Smooth muscle cell (in vitro differentiated cells): ENCODE measurements around the gene HS3ST1. TPM values are rescaled to one million over a fixed set of nuclear protein-coding genes. Genes with fewer than 3 reads are reported as not detected.

Experiments
- DNase-seq: peaks from one replicate; lab custom pipeline; 2025; ENCODE audit not compliant: unreplicated experiment; lab: John Stamatoyannopoulos, UW
- H2AFZ ChIP-seq: fragments of 200-600 bp; sonication (generic); 2 replicates; pipeline ENCODE4 v1.6.0; 2016; ENCODE audit warnings: antibody characterized with exemption, low read depth, mild to moderate bottlenecking
- H3F3A ChIP-seq: fragments of 200-600 bp; sonication (generic); 2 replicates; pipeline ENCODE4 v1.6.0; 2017; ENCODE audit warnings: antibody characterized with exemption, low read depth
- H3K27ac ChIP-seq: fragments of 200-600 bp; sonication (generic); 2 replicates; pipeline ENCODE4 v1.5.1; 2016; ENCODE audit warnings: low read depth, mild to moderate bottlenecking
- H3K27me3 ChIP-seq: fragments of 200-600 bp; sonication (generic); 2 replicates; pipeline ENCODE4 v1.6.1; 2016; ENCODE audit warnings: low read depth, mild to moderate bottlenecking
- H3K36me3 ChIP-seq: fragments of 200-600 bp; sonication (generic); 2 replicates; pipeline ENCODE4 v1.5.1; 2016; ENCODE audit warnings: low read depth
- H3K4me1 ChIP-seq: fragments of 200-600 bp; sonication (generic); 2 replicates; pipeline ENCODE4 v1.5.1; 2016; ENCODE audit warnings: low read depth
- H3K4me2 ChIP-seq: fragments of 200-600 bp; sonication (generic); 2 replicates; pipeline ENCODE4 v1.6.0; 2016; ENCODE audit warnings: mild to moderate bottlenecking
- H3K4me3 ChIP-seq: fragments of 200-600 bp; sonication (generic); 2 replicates; pipeline ENCODE4 v1.5.1; 2016; ENCODE audit warnings: mild to moderate bottlenecking
- H3K79me2 ChIP-seq: fragments of 200-600 bp; sonication (generic); 2 replicates; pipeline ENCODE4 v1.6.0; 2016; ENCODE audit warnings: low read depth, mild to moderate bottlenecking
- H3K9ac ChIP-seq: fragments of 200-600 bp; sonication (generic); 2 replicates; pipeline ENCODE4 v1.6.0; 2016; ENCODE audit warnings: low read depth
- H3K9me3 ChIP-seq: fragments of 200-600 bp; sonication (generic); replicated peaks from 2 replicates; pipeline ENCODE4 v1.5.1; 2016; ENCODE audit warnings: low read depth
- H4K20me1 ChIP-seq: fragments of 200-600 bp; sonication (generic); 2 replicates; pipeline ENCODE4 v1.6.0; 2016; ENCODE audit warnings: low read depth
- WGBS: methylation state at CpG from one replicate; pipeline ENCODE4 v1.1.7; 2016; ENCODE audit warnings: low lambda C conversion rate; 5-methylcytosine and 5-hydroxymethylcytosine counted together
- polyA plus RNA-seq: library from polyadenylated mRNA; unstranded; fragments of >200 nt; fragmentation: Nextera tagmentation; extraction: Ambion mirVana; gene quantifications from 2 replicates; pipeline ENCODE4 v1.2.1, GENCODE V29; 2016
- total RNA-seq: library from RNA; depleted of rRNA; stranded (reverse); fragments of >200 nt; gene quantifications from 2 replicates; pipeline ENCODE4 v1.2.3, GENCODE V29; 2014
- TF ChIP-seq, protein P1 (sequence below): fragments of 200-600 bp; sonication (generic); IDR thresholded peaks from 2 replicates; pipeline ENCODE4 v1.5.1; 2017; ENCODE audit warnings: borderline replicate concordance, mild to moderate bottlenecking, antibody characterized with exemption; ENCODE audit not compliant: insufficient read depth, poor library complexity, severe bottlenecking

HS3ST1 gene
- total and polyA plus RNA-seq, 2 experiments from 2014 or later = 0.22 to 3.1 TPM

DNA sequence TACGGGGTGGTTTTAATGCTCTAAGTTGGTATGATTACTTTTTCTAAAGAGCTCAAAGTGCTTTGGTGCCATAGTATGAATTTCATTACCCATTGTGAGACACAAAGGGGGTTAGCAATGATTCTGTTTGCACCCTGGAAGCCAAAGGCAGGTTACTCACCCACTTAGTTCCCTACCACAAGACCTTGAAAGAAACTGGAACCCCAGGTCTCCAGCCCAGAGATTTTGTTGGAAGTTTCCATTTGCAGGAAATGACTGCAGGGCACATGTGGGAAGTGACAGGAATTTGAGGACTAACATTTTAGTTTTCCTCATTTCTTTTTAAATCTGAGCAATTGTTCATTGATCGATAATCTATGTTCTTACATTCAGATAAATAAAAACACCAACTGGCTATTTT lies 1.8 kb upstream of the HS3ST1 start:
- H3F3A ChIP-seq = no peaks in the 10 kb centered on the region
- WGBS = 91% methylated on average over 2 of the region's 2 CpGs
- no peak overlapping the region for H3K4me3 ChIP-seq
- no peak overlapping the region for H2AFZ ChIP-seq
- H3K9me3 ChIP-seq = no peaks in the 10 kb centered on the region
- DNase-seq = no peak
- peaks cover 12% of the 10 kb centered on the region for H3K4me1 ChIP-seq
- H3K27me3 ChIP-seq = no peaks in the 10 kb centered on the region
- no peaks in the 10 kb centered on the region for H3K36me3 ChIP-seq
- no peak overlapping the region for H3K4me2 ChIP-seq
- H3K79me2 ChIP-seq = no peaks in the 10 kb centered on the region
- H4K20me1 ChIP-seq = no peaks in the 10 kb centered on the region
- TF ChIP-seq, protein P1, sequence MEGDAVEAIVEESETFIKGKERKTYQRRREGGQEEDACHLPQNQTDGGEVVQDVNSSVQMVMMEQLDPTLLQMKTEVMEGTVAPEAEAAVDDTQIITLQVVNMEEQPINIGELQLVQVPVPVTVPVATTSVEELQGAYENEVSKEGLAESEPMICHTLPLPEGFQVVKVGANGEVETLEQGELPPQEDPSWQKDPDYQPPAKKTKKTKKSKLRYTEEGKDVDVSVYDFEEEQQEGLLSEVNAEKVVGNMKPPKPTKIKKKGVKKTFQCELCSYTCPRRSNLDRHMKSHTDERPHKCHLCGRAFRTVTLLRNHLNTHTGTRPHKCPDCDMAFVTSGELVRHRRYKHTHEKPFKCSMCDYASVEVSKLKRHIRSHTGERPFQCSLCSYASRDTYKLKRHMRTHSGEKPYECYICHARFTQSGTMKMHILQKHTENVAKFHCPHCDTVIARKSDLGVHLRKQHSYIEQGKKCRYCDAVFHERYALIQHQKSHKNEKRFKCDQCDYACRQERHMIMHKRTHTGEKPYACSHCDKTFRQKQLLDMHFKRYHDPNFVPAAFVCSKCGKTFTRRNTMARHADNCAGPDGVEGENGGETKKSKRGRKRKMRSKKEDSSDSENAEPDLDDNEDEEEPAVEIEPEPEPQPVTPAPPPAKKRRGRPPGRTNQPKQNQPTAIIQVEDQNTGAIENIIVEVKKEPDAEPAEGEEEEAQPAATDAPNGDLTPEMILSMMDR = no peak
- H3K9ac ChIP-seq = no peak overlapping the region
- H3K27ac ChIP-seq = no peak overlapping the region

DNA sequence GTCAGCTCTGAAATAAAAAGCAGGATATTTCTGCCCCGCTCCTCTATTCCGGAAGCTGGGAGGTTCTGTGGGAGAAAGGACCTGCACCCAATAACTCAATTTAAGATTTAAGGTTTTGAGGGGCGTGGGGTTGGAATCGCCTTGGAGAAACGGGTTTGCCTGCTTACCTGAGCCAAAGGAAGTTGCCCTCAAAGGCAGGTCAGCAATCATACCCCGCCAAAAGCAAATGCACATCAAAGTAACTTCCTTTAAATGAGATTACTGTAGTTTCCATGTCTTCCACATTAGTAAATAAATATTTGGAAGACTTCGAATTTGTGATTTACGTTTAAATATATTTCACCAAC lies 978 bp upstream of the HS3ST1 start:
- no peak overlapping the region for H3K27ac ChIP-seq
- H4K20me1 ChIP-seq = no peaks in the 10 kb centered on the region
- no peak overlapping the region for H2AFZ ChIP-seq
- WGBS = 36% methylated on average over 8 of the region's 8 CpGs
- no peaks in the 10 kb centered on the region for H3K27me3 ChIP-seq
- H3K36me3 ChIP-seq = no peaks in the 10 kb centered on the region
- H3F3A ChIP-seq = no peaks in the 10 kb centered on the region
- H3K79me2 ChIP-seq = no peaks in the 10 kb centered on the region
- peak overlapping the region; percentile 87 for H3K4me2 ChIP-seq
- peaks cover 12% of the 10 kb centered on the region for H3K4me1 ChIP-seq
- TF ChIP-seq, protein P1 = no peak
- H3K4me3 ChIP-seq = peak overlapping the region; percentile 67
- DNase-seq = no peak
- H3K9ac ChIP-seq = no peak overlapping the region
- H3K9me3 ChIP-seq = no peaks in the 10 kb centered on the region

- no peaks in the 10 kb centered on the region for H3F3A ChIP-seq
- TF ChIP-seq, protein P1 = peak; percentile 53
- peak; percentile 30 for DNase-seq
- peaks cover 12% of the 10 kb centered on the region for H3K4me1 ChIP-seq
- 1% methylated on average over 53 of the region's 64 CpGs for WGBS
- H2AFZ ChIP-seq = peak overlapping the region; percentile 75
- peak overlapping the region; percentile 67 for H3K4me3 ChIP-seq
- no peaks in the 10 kb centered on the region for H3K9me3 ChIP-seq
- H3K4me2 ChIP-seq = peak overlapping the region; percentile 87
- H4K20me1 ChIP-seq = no peaks in the 10 kb centered on the region
- H3K36me3 ChIP-seq = no peaks in the 10 kb centered on the region
- no peak overlapping the region for H3K9ac ChIP-seq
- no peak overlapping the region for H3K27ac ChIP-seq
- no peaks in the 10 kb centered on the region for H3K79me2 ChIP-seq
- no peaks in the 10 kb centered on the region for H3K27me3 ChIP-seq
These were observed 405 bp upstream of the HS3ST1 start for GRCh38 chr4:11428899-11429698.
